Stimulated activated CD8-positive, alpha-beta memory T cell treated with anti-CD3 and anti-CD28 coated beads, Interleukin-7, amount 100 ng/mL, for 24 hours (primary cell): ENCODE data around the gene NACC1.

Experiments used
- DNase-seq: peaks from one replicate; pipeline ENCODE4 v3.0.0-alpha.2; 2020; ENCODE audit warnings: low read depth

The NACC1 gene

DNA sequence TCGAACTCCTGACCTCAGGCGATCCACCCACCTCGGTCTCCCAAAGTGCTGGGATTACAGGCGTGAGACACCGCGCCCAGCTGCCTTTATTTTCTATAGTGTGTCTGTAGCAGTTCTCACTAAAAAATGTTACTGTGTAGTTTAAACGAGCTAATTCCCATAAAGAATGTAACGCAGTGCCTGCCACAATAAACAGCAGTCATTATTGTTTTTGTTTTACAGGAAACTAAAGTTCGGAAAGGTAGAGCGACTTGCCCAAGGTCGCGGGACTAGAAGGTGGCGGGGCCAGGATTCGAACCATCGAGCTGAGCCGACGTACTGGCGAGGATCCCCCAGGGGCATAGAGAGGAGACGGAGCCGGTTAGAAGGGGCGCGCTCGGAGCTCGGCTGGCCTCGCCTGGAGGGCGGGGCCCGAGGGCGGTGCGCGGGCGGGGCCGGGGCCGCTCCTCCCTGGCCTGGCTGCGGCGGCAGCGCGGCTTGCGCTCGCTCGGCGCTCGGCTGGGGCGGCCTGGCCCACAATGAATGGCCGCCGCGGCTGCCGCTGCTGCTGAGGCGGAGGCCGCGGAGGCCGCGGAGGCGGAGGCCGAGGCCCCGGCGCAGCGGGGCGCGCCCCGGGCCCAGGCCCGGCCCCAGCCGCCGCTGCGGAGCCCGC, at the start of gene NACC1:
TSS of gene NACC1 (plus strand) at position 493 of the 652 bp plus-strand sequence. CDS start 16,944 bp downstream, outside the sequence.
- peak; percentile 70 for DNase-seq

- no peak for DNase-seq
Measured at GRCh38 chr19:13069415-13070359, 48.4 kb upstream of the NACC1 start.

DNA sequence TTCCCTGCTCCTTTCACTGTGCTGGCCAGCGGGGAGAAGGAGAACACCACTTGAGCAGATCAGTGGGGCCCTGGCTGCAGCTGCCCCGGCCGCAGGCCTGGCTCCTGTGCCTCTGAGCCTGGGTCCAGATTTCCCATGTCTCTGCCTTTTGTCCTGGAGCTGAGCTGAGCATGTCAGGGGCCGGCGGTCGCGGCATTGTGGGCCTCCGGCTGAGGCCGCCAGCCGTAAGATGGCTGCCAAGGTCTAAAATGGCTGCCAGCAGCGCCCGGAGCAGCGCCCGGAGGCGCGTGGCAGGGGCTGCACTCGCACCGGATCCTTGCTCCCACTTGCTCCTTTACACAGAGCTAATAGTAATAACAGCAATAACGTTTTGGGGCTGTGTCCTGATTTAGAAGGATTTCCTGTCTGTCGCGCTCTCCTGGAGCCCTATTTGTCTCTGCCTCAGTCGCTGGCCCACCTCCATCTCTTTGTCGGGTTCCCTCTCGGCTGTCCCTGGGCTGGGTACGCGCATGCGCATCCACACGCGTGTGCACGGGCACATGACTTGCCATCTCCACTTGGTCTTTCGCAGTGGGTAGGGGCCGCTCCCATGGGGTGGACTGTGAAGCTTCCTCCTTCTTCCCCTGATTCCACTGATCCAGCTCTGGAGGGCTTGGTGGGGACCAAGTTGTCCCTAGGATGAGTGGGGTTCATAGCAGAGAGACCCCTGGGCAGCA, 47.5 kb upstream of the NACC1 start:
- DNase-seq, result no peak

- no peak for DNase-seq
Measured at GRCh38 chr19:13071444-13072187, 46.4 kb upstream of the NACC1 start.

DNA sequence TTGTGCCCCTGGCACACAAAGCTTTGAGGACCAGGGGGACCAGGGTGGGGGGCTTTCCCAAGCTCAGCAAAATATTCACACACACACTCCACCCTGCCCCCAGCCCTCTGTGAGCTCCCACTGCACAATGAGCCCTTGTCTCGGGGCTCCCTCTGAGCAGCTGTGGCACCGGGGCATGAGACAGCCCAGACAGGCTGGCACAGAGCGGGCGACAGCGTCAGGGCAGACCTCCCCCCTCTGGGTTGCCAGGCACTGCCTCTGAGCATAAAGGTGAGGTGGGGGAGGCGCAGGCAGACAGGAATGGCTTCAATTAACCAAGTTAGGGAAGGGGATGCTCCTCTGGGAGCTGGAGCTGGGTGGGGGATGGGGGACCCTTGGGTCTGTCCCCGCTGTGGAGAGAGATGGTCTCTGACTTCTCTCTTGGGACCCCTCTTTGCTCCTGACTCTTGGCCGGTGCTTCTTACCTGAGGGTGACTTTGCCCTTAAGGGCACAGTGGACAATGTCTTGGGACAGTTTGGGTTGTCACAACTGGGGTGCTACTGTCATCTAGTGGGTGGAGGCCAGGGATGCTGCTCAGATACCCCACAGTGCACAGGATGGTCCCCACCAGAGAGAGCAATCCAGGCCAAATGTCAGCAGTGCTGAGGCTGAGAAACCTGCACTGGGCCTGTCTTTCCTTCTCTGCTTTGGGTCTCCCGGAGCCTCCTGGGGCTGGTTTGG, 45.7 kb upstream of the NACC1 start:
- DNase-seq, result no peak

DNA sequence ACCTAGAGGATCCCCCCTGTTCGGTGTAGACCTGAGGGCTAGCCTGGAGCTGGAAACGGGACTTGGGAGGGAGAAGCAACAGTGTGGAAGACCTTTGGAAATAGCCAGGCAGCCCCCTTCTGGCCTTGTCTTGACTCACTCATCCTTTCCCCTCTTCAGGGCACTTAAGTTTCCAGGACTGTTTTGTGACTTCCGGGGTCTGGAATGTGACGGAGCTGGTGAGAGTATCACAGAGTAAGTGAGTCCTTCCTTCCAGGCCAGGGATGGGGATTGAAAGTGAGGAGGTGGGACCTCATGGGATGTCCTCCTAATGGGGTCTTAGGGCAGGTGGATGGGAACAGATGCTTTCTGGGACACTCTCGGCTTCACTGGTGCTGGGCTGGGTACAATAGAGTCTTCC, 44.8 kb upstream of the NACC1 start:
- DNase-seq, result no peak

DNA sequence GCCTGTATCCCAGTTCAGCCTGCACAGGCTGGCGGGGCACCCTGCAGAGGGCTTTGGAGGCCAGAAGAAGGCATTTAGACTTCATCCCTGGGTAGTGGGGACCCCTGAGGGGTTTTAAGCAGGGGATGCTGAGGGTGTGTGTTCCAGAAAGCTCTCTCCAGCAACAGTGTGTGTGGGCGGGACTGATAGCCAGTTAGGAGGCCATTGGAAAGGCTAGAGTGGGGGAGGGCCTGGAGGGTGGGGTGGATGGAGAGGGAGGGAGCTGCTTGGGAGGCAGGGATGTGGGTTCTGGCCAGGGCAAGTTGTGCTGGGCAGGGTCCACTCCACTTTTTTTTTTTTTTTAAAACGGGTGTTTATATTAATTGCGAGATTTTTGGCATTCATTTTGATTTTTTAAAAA, 43.7 kb upstream of the NACC1 start:
- DNase-seq, result no peak

- no peak for DNase-seq
Measured at GRCh38 chr19:13076320-13076719, 41.7 kb upstream of the NACC1 start.

DNA sequence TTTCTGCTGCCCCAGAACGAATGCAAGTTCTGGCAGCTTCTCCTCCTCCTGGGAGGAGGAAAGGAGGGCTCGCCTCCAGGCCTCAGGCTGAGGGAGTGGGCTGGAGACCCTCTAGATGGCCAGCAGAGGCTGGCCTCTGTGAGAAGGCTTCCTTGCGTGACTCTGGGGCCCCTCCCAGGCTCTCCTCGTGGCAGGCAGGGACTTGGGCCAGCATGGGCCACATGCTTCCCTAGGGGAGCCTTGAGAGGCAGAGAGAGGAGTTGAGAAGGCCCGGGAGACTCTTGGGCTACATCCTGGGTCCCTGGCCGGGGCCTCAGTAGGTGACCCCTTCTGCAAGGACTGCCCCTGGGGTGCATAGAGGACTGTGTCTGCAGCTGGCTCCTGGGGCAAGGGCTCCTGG, 41.3 kb upstream of the NACC1 start:
- no peak for DNase-seq

DNA sequence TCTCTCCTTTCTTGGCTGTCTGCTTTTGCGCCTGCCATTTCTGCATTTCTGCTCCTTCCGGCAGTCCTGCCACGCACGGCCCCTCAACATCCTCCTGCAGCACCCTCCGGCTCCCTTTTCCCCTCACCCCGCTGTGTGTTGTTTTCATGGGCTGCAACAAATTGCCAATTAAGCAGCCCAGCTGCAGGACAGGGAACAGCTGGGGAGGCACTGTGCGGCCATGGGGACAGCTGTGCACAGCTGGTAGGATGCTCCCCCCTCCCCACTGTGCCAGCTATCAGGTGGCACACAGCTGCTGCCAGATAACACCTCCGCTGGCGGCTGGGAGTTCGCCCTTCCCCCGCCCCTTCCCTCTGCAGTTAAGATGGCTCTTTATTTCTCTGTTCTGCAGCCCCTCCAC, 40.8 kb upstream of the NACC1 start:
- no peak for DNase-seq

DNA sequence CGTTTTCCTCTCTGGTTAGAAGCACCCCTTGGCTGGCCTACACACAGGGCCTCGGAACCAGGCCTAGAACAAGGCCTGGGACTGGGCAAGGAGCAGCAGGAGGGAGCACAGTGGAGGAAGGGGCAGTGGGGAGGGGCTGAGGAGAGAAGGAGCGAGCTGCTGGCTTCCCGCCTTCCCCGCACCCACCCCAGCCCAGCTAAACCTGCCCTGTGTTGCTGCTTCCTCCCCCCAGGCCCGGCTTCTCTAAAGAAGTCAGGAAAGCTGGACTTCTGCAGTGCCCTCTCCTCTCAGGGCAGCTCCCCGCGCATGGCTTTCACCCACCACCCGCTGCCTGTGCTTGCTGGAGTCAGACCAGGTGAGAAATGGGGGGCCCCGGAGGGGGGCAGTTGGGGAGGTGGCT, 39.7 kb upstream of the NACC1 start:
- no peak for DNase-seq

GRCh38 chr19:13078897-13079541, 39.0 kb upstream of the NACC1 start:
- no peak for DNase-seq

GRCh38 chr19:13079542-13079986, 38.5 kb upstream of the NACC1 start:
- no peak for DNase-seq

- no peak for DNase-seq
Measured at GRCh38 chr19:13082192-13083007, 35.7 kb upstream of the NACC1 start.

DNA sequence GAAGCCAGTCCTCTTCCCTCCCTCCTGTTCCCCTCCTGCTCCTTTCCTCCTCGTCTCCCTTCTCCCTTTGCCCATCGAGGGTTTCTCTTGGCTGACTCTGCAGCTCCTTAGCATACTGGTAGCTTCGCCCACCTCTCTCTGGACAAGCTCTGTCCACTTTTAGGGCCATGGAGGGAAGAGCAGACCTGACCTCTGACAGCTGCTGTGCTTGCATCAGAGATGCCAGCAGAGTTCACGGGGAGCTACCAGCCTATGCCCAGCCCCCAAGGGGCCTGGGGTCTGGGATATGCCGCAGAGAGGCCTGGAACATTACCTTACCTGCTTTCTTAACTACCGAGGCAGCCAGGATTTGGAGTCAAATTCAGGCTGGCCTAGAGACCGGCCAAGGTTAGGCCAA, 35.1 kb upstream of the NACC1 start:
- no peak for DNase-seq

DNA sequence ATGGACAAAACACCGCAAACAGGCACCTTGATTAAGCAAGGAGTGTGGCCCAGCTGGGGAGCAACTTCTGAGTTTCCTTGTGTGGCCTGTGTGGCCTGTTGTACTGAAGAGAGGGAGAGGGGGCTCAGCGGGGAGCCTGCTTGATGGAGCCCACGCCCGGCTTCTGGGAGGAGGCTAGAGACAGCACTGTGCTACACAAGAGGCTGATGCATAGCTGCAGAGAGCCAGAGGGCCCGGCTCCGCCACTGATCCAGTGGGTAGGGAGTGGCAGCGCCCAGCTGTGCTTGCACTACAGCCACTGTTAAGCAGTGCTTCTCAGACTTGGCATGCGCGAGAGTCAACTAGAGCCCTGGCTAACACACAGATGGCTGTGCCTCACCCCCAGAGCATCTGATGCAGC, 34.4 kb upstream of the NACC1 start:
- no peak for DNase-seq

GRCh38 chr19:13085666-13086065, 32.4 kb upstream of the NACC1 start:
- no peak for DNase-seq

DNA sequence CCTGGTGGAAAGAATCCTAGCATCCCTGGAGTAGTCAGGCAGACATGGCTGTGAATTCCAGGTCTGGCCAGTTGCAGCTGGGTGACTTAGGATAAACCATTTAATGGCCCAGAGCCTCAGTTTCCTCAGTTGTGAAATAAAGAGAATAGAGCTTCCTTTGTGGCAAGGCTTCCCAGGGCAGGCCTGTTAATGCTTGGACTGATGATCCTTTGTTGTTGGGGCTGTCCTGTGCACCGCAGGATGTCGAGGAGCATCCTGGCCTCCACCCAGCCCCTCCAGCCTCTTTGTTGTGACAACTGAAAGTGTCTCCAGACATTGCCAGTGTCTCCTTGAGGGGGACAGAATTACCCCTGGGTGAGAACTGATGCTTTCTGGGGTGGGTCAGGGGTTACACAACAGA, 31.7 kb upstream of the NACC1 start:
- DNase-seq, result no peak

DNA sequence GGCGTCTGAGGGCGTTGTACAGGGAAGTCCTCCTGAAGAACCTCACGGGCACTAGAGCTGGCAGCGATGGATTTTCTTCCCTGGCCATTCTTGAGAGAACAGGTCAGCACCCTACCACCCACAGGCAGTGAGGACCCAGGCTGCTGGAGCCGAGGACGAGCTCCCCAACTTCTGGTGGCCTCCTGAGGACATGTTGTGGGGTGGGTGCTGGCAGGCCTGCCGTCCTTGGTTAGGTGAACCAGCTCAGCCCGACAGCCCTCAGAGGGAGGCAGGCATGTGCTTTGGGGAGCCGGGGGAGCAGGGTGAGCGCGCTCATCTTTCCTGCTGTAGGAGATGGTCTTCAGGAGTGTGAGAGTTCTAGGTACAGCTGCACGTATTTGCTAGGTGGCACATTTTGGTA, 30.8 kb upstream of the NACC1 start:
- no peak for DNase-seq
